Uterus (tissue), 4 donors: ENCODE results near the gene APOOL. TPM values are rescaled to one million over a fixed set of nuclear protein-coding genes. Genes with fewer than 3 reads are reported as not detected.
"Not testable (repeated sequence)": the region's sequence is repeated elsewhere in the genome, so short reads cannot be mapped to it uniquely, and the experiment has no call there.

ENCODE experiments used
- DNase-seq, 2 donors: peaks; one replicate each; pipeline ENCODE4 v3.0.0-alpha.2; 2019 to 2020
- H3K27ac ChIP-seq, 2 donors: fragments of 200-600 bp; sonication (generic); 1 replicate in 1 of 2; 2 replicates in 1 of 2; pipeline ENCODE4 v1.5.1; 2016 to 2018
- H3K27me3 ChIP-seq, 2 donors: fragments of 200-600 bp; sonication (generic); one replicate each; pipeline ENCODE4 v1.5.1; 2018 to 2019; ENCODE audit warnings: control low read depth in 1 of 2
- H3K36me3 ChIP-seq, 2 donors: fragments of 200-600 bp; sonication (generic); one replicate each; pipeline ENCODE4 v1.5.1; 2019; ENCODE audit warnings: control low read depth in 1 of 2
- H3K4me1 ChIP-seq, 2 donors: fragments of 200-600 bp; sonication (generic); one replicate each; pipeline ENCODE4 v1.5.1; 2018 to 2019; ENCODE audit warnings: control low read depth in 1 of 2
- H3K4me3 ChIP-seq, 2 donors: fragments of 200-600 bp; sonication (generic); 1 replicate in 1 of 2; 2 replicates in 1 of 2; pipeline ENCODE4 v1.5.1; 2018 to 2019; ENCODE audit warnings: mild to moderate bottlenecking in 1 of 2
- H3K9me3 ChIP-seq, 2 donors: fragments of 200-600 bp; sonication (generic); one replicate each; pipeline ENCODE4 v1.5.1; 2019; ENCODE audit warnings: control low read depth in 1 of 2
- POLR2A ChIP-seq, 2 donors: fragments of 450-650 bp; IDR thresholded peaks; one replicate each; pipeline ENCODE4 v1.6.1; 2016; ENCODE audit warnings: antibody characterized with exemption in 2 of 2, mild to moderate bottlenecking in 1 of 2, moderate library complexity in 1 of 2
- intact Hi-C: fragments of 100-400 bp; cut with DNase I; formaldehyde crosslinking; loops from one replicate; pipeline ENCODE4 v1.15.1; 2023; ENCODE audit warnings: low total_unique reads
- total RNA-seq, 4 donors: library from RNA; depleted of rRNA in 3 of 4; stranded (reverse); fragments of >200 nt in 3 of 4; gene quantifications; one replicate each; pipeline versions ENCODE4 v1.1.0 to v1.2.4, GENCODE V29; 2014 to 2023
- TF ChIP-seq, protein P1 (sequence below), 4 experiments: fragments of 200-600 bp in 2 of 4; fragments of 450-650 bp in 2 of 4; sonication (generic) in 2 of 4; IDR thresholded peaks; one replicate each; pipeline ENCODE4 v1.5.1; 2016 to 2019; ENCODE audit warnings: antibody characterized with exemption in 4 of 4, mild to moderate bottlenecking in 2 of 4, moderate library complexity in 1 of 4
- donor health status: DM: yes; HTN: yes; CAD: no.

APOOL gene, protein sequence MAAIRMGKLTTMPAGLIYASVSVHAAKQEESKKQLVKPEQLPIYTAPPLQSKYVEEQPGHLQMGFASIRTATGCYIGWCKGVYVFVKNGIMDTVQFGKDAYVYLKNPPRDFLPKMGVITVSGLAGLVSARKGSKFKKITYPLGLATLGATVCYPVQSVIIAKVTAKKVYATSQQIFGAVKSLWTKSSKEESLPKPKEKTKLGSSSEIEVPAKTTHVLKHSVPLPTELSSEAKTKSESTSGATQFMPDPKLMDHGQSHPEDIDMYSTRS
- 10 to 100 TPM in 2 of 4 donors, 1 to 10 TPM in 2; 2.3 to 22.4 (median 12.1) TPM for total RNA-seq

DNA sequence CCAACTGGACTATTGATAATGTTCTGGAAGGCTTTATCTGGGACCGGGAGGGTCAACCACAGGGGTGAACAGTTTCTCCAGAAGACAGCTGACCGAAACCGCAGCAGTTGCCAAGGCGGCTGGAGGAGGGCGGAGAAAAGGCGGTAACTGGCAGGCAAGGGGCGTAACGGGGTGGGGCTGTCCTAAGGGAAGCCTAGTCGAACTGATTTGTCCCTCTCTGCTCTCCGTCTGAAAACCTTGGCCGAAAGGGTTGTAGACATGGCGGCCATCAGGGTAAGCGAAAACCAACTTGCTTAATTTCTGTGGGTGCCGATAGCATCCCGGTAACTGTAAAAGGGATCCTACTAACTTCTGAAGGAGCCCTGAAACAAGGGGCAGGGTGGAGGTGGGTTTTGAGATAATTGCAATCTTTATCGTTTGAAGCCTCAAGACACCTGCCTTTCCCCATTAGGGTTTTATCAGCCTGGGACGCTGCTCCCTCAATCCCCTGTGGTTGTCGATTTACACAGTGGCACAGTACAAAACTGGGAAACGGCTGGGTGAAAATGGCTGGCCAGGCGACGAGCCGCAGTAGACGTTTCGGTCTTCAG, at the start of gene APOOL:
Gene APOOL, plus strand, starts transcription at position 223 of the 590 bp plus-strand sequence. Its CDS starts 36 bp downstream, at position 259.
- peak within 1 kb of the TSS in 1 of 2 donors; percentile 38 for H3K27ac ChIP-seq
- no peaks in the 10 kb centered on the region for H3K9me3 ChIP-seq
- H3K4me1 ChIP-seq: no peaks in the 10 kb centered on the region
- H3K36me3 ChIP-seq: no peaks in the 10 kb centered on the region
- DNase-seq: peak; percentile 80 to 83
- no peaks in the 10 kb centered on the region for H3K27me3 ChIP-seq
- H3K4me3 ChIP-seq: peak within 1 kb of the TSS; percentile 50 to 53
- intact Hi-C loops: no loop called here
- TF ChIP-seq POLR2A (IDR thresholded peaks at IDR 0.05): no peak
- TF ChIP-seq, protein P1, sequence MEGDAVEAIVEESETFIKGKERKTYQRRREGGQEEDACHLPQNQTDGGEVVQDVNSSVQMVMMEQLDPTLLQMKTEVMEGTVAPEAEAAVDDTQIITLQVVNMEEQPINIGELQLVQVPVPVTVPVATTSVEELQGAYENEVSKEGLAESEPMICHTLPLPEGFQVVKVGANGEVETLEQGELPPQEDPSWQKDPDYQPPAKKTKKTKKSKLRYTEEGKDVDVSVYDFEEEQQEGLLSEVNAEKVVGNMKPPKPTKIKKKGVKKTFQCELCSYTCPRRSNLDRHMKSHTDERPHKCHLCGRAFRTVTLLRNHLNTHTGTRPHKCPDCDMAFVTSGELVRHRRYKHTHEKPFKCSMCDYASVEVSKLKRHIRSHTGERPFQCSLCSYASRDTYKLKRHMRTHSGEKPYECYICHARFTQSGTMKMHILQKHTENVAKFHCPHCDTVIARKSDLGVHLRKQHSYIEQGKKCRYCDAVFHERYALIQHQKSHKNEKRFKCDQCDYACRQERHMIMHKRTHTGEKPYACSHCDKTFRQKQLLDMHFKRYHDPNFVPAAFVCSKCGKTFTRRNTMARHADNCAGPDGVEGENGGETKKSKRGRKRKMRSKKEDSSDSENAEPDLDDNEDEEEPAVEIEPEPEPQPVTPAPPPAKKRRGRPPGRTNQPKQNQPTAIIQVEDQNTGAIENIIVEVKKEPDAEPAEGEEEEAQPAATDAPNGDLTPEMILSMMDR (IDR thresholded peaks at IDR 0.05): no peak

DNA sequence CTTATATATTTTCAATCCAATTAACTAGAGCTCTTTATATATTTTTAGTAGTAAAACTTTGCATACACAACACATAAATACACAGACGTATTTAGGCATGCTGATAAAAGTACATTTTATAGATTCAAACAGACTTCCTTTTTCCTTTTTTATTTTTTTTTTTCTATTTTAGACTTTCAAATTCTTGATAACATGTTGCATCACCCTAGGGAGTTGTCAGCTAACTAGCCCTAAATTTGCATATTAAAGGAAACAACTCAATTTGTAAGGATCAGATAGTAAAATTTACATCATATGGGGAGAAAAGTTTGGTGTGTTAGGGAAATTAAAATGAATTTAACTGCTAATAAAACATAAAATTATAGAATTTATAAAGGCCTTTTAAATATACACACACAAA, 47.4 kb upstream of the APOOL start:
- no peak overlapping the region for H3K4me3 ChIP-seq
- no peaks in the 10 kb centered on the region for H3K4me1 ChIP-seq
- TF ChIP-seq POLR2A (IDR thresholded peaks at IDR 0.05): no peak
- TF ChIP-seq, protein P1 (IDR thresholded peaks at IDR 0.05): no peak
- DNase-seq: no peak
- no peaks in the 10 kb centered on the region for H3K27me3 ChIP-seq
- H3K36me3 ChIP-seq: no peaks in the 10 kb centered on the region
- H3K9me3 ChIP-seq: no peaks in the 10 kb centered on the region
- intact Hi-C loops: no loop called here
- H3K27ac ChIP-seq: no peak overlapping the region

DNA sequence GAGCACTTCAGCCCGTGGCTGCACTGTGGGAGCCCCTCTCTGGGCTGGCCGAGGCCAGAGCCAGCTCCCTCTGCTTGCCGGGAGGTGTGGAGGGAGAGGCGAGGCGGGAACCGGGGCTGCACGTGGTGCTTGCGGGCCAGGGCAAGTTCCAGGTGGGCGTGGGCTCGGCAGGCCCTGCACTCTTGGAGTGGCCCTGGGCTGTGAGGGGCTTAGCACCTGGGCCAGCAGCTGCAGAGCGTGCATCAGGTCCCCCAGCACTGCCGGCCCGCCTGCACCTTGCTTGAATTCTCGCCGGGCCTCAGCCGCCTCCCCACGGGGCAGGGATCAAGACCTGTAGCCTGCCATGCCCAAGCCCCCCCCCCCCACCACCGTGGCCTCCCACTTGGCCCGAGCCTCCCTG, 28.9 kb upstream of the APOOL start:
- Histone ChIP-seq H3K4me1 (no peaks in the 10 kb centered on the region), H3K36me3 (no peaks in the 10 kb centered on the region), H3K9me3 (no peaks in the 10 kb centered on the region), H3K4me3 (no peak overlapping the region), H3K27me3 (no peaks in the 10 kb centered on the region), H3K27ac (no peak overlapping the region)
- TF ChIP-seq, protein P1 (IDR thresholded peaks at IDR 0.05): no peak
- TF ChIP-seq POLR2A (IDR thresholded peaks at IDR 0.05): no peak
- DNase-seq: no peak
- intact Hi-C loops: no loop called here

DNA sequence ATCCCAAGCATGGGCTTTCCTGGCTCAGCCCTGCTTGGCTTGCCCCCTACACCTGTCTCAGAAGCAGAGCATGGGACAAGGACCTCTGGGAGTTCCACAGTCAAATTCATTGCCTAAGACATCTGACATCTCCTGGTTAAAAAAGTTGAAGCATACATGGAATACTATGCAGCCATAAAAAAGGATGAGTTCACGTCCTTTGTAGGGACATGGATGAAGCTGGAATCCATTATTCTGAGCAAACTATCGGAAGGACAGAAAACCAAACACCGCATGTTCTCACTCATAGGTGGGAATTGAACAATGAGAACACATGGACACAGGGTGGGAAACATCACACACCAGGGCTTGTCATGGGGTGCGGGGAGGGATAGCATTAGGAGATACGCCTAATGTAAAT, 11.9 kb upstream of the APOOL start:
- H3K27ac ChIP-seq, H3K4me3 ChIP-seq, intact Hi-C loops, H3K36me3 ChIP-seq, DNase-seq, H3K27me3 ChIP-seq, H3K9me3 ChIP-seq, H3K4me1 ChIP-seq: not testable (repeated sequence)

DNA sequence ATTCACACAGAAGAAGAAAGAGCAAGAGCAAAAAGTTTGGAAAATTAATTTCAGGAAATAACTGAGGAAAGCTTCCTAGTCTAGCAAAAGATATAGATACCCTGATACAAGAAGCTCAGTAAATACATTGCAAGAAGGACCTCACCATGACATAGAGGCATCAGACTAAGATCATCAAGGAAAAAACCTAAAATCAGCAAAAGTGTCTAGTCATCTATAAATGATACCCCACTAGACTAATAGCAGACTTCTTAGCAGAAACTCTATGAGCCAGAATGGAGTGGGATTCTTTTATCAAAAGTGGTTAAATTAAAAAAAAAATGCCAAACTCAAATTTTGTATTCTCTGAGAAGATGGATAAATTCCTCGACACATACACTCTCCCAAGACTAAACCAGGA, 10.5 kb upstream of the APOOL start:
- TF ChIP-seq, protein P1 (IDR thresholded peaks at IDR 0.05): no peak
- TF ChIP-seq POLR2A (IDR thresholded peaks at IDR 0.05): no peak
- no peaks in the 10 kb centered on the region for H3K27me3 ChIP-seq
- intact Hi-C loops: no loop called here
- H3K4me3 ChIP-seq: no peak overlapping the region
- H3K27ac ChIP-seq: no peak overlapping the region
- no peaks in the 10 kb centered on the region for H3K4me1 ChIP-seq
- H3K9me3 ChIP-seq: no peaks in the 10 kb centered on the region
- no peak for DNase-seq
- H3K36me3 ChIP-seq: no peaks in the 10 kb centered on the region
